HepG2 (cell line): Measurements from ENCODE around the gene SLC22A4. TPM values are rescaled to one million over a fixed set of nuclear protein-coding genes. Genes with fewer than 3 reads are reported as not detected.

Experiments used
- CBX2 ChIP-seq, 2 experiments: fragments of 200-600 bp in 1 of 2; sonication (generic); formaldehyde crosslinking in 1 of 2; IDR thresholded peaks; 2 replicates each; pipeline versions ENCODE4 v1.7.0 to v1.8.1; 2018 to 2022; ENCODE audit warnings: low read depth in 2 of 2, low read length in 1 of 2, mild to moderate bottlenecking in 1 of 2, missing genetic modification reagents in 1 of 2
- SMARCC2 ChIP-seq: fragments of 450-650 bp; IDR thresholded peaks from 2 replicates; pipeline ENCODE4 v1.6.1; 2017; ENCODE audit warnings: antibody characterized with exemption, mild to moderate bottlenecking
- ZBTB38 ChIP-seq: sonication (generic); formaldehyde crosslinking; IDR thresholded peaks from 2 replicates; pipeline ENCODE4 v1.5.1; 2020; ENCODE audit warnings: mild to moderate bottlenecking, missing genetic modification reagents
- ZNF768 ChIP-seq: sonication (generic); formaldehyde crosslinking; IDR thresholded peaks from 2 replicates; pipeline ENCODE4 v1.4.0; 2020; ENCODE audit warnings: missing genetic modification reagents
- microRNA-seq: library from miRNA; unstranded; fragments of <30 nt; microRNA quantifications from one replicate; pipeline ENCODE4, GENCODE V29; 2020
- polyA plus RNA-seq, 8 experiments: library from polyadenylated mRNA; depleted of rRNA in 3 of 8; stranded (reverse) in 7 of 8; unstranded in 1 of 8; fragments of >200 nt; fragmentation: Illumina TruSeq in 4 of 8; extraction: Trizol in 4 of 8; gene quantifications; 2 replicates each; pipeline versions ENCODE4 v1.2.1 to v1.2.3, GENCODE V29; 2011 to 2016; ENCODE audit warnings: low read depth in 4 of 8, missing spikeins in 1 of 8, mixed read lengths in 1 of 8; ENCODE audit not compliant: insufficient read depth in 1 of 8
- small RNA-seq, 3 experiments: library from RNA; depleted of rRNA; stranded (forward); fragments of <200 nt; gene quantifications; one replicate each; pipeline ENCODE3, GENCODE V24; 2012; ENCODE audit warnings: low read depth in 2 of 3, low replicate concordance in 1 of 3; ENCODE audit not compliant: insufficient read length in 3 of 3, insufficient read depth in 2 of 3
- total RNA-seq, 5 experiments: library from RNA; depleted of rRNA; stranded (reverse); fragments of >200 nt; fragmentation: Illumina TruSeq; extraction: Trizol; gene quantifications; 2 replicates each; pipeline ENCODE4 v1.2.3, GENCODE V29; 2016; ENCODE audit warnings: low read depth in 1 of 5
- TF ChIP-seq, protein P1 (sequence below): sonication (generic); formaldehyde crosslinking; IDR thresholded peaks from 2 replicates; pipeline ENCODE4 v1.5.0; 2020; ENCODE audit warnings: missing genetic modification reagents
- TF ChIP-seq, protein P2 (sequence below): sonication (generic); formaldehyde crosslinking; IDR thresholded peaks from 2 replicates; pipeline ENCODE4 v1.9.0; 2021; ENCODE audit warnings: missing genetic modification reagents, mild to moderate bottlenecking, borderline replicate concordance
- TF ChIP-seq, protein P3 (sequence below): sonication (generic); formaldehyde crosslinking; IDR thresholded peaks from 2 replicates; pipeline ENCODE4 v1.8.1; 2023; ENCODE audit warnings: missing genetic modification reagents, mild to moderate bottlenecking, borderline replicate concordance

Gene SLC22A4
- total and polyA plus RNA-seq, 2 of the 13 experiments (the other 11 are each of a cell fraction or from before 2014, with no cell fraction given) = 0.33 to 0.62 TPM

DNA sequence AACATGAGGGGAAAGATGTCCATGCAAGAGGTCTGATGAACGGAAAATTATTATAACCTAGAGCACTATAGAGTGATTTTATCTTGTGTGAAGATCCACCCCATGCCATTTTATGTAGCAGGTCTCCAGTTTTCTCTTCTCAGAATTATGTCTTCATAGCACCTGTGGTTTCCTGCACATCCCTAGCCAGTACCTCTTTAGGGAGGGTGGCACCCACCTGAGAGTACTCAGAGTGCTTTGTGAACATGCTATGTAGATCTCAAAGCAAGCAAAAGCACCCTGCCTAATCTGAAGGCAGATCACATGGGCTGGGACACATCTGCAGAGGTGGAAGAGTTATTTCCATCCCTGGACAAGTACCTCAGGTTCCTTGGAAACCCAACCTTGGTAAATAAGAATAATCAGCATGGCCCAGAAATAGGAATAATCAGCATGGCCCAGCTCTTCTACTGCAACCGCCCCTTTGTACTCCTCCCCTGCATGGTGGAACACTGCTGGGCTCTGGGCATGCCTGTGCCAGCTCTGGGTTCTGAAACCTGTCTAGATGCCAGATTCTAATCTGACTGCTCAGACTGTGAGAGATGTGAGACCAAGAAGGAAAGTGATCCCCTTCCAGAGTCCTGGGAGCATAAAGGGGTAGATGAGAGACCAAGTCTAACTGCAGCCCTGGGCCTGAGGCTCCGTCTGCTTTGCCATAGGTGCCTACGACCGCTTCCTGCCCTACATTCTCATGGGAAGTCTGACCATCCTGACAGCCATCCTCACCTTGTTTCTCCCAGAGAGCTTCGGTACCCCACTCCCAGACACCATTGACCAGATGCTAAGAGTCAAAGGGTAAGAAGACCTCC lies 99.0 kb downstream of the SLC22A4 start (continued):
- TF ChIP-seq SMARCC2 (no peak), ZNF768 (CRISPR knock-in tag) (no peak), ZBTB38 (CRISPR knock-in tag) (no peak), CBX2 (IDR thresholded peaks at IDR 0.05; ENCODE audit: low read depth, low read length) (no peak), CBX2 (CRISPR knock-in tag; IDR thresholded peaks at IDR 0.05; ENCODE audit: low read depth) (no peak)
- TF ChIP-seq, protein P1, sequence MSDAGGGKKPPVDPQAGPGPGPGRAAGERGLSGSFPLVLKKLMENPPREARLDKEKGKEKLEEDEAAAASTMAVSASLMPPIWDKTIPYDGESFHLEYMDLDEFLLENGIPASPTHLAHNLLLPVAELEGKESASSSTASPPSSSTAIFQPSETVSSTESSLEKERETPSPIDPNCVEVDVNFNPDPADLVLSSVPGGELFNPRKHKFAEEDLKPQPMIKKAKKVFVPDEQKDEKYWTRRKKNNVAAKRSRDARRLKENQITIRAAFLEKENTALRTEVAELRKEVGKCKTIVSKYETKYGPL = no peak
- TF ChIP-seq, protein P2, sequence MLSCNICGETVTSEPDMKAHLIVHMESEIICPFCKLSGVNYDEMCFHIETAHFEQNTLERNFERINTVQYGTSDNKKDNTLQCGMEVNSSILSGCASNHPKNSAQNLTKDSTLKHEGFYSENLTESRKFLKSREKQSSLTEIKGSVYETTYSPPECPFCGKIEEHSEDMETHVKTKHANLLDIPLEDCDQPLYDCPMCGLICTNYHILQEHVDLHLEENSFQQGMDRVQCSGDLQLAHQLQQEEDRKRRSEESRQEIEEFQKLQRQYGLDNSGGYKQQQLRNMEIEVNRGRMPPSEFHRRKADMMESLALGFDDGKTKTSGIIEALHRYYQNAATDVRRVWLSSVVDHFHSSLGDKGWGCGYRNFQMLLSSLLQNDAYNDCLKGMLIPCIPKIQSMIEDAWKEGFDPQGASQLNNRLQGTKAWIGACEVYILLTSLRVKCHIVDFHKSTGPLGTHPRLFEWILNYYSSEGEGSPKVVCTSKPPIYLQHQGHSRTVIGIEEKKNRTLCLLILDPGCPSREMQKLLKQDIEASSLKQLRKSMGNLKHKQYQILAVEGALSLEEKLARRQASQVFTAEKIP = no peak
- TF ChIP-seq, protein P3, sequence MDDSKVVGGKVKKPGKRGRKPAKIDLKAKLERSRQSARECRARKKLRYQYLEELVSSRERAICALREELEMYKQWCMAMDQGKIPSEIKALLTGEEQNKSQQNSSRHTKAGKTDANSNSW = no peak

Small RNAs within 50 kb of the gene (microRNA-seq; reads per million reads assigned to microRNA genes)
- not detected for gene MIR3936

Small RNAs within 50 kb of the gene (small RNA-seq; reads per million reads assigned to genes)
- gene MIR3936 = 0 to 1.9 (median 0) reads per million in 3 experiments

Other genes starting within 250 kb of the SLC22A4 start
- not detected in 2 replicates for gene IL3, start 233.7 kb upstream of the SLC22A4 start, total RNA-seq (2016; rRNA removed; fragmentation: Illumina TruSeq; extraction: Trizol)
- gene IL3, start 233.7 kb upstream of the SLC22A4 start, polyA plus RNA-seq (2011; rRNA removed) = not detected in 2 replicates
- gene CSF2, start 220.6 kb upstream of the SLC22A4 start, total RNA-seq (2016; rRNA removed; fragmentation: Illumina TruSeq; extraction: Trizol) = not detected in 2 replicates
- not detected in 2 replicates for gene CSF2, start 220.6 kb upstream of the SLC22A4 start, polyA plus RNA-seq (2011; rRNA removed)
- 16.5 and 37.7 TPM in 2 replicates for gene P4HA2, start 66.5 kb upstream of the SLC22A4 start, total RNA-seq (2016; rRNA removed; fragmentation: Illumina TruSeq; extraction: Trizol)
- gene P4HA2, start 66.5 kb upstream of the SLC22A4 start, polyA plus RNA-seq (2011; rRNA removed) = 108 and 126 TPM in 2 replicates
- gene PDLIM4, start 36.7 kb upstream of the SLC22A4 start, total RNA-seq (2016; rRNA removed; fragmentation: Illumina TruSeq; extraction: Trizol) = 0.80 and 1.1 TPM in 2 replicates
- 2.3 and 2.5 TPM in 2 replicates for gene PDLIM4, start 36.7 kb upstream of the SLC22A4 start, polyA plus RNA-seq (2011; rRNA removed)
- gene SLC22A5, start 75.3 kb downstream of the SLC22A4 start, total RNA-seq (2016; rRNA removed; fragmentation: Illumina TruSeq; extraction: Trizol) = 4.0 and 7.1 TPM in 2 replicates
- 15.1 and 17.1 TPM in 2 replicates for gene SLC22A5, start 75.3 kb downstream of the SLC22A4 start, polyA plus RNA-seq (2011; rRNA removed)
- 5.8 and 8.8 TPM in 2 replicates for gene IRF1, start 196.4 kb downstream of the SLC22A4 start, total RNA-seq (2016; rRNA removed; fragmentation: Illumina TruSeq; extraction: Trizol)
- gene IRF1, start 196.4 kb downstream of the SLC22A4 start, polyA plus RNA-seq (2011; rRNA removed) = 4.1 and 4.4 TPM in 2 replicates
- gene IL5, start 249.1 kb downstream of the SLC22A4 start, total RNA-seq (2016; rRNA removed; fragmentation: Illumina TruSeq; extraction: Trizol) = not detected in 2 replicates
- gene IL5, start 249.1 kb downstream of the SLC22A4 start, polyA plus RNA-seq (2011; rRNA removed) = not detected in 2 replicates